ENCODE data around the gene NEURL3.
"Not testable (repeated sequence)": the region's sequence is repeated elsewhere in the genome, so short reads cannot be mapped to it uniquely, and the experiment has no call there.

NEURL3 gene

GRCh38 chr2:96477458-96477857 lies 27.7 kb downstream of the NEURL3 start:
- DNase-seq, result no peak

GRCh38 chr2:96471772-96472171 lies 33.4 kb downstream of the NEURL3 start:
- DNase-seq, result no peak

DNA sequence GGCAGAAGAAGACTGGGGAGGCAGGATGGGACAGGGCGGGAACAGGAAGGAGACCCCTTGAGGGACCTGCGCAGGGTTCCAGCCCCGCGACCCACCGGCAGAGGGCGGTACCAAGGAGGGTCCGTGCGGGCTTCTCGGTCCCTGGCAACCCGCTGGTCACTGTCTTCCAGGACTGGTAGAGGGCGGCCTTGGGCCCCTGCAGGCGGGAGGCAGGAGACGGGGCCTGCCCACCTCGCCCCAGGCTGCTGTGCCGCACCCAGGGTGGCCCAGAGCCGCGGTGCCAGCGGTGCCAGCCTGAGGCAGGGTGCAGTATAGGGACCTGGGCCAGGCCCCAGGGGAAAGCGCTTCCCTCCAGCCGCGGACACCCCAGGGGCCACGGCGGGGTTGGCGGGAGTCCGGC lies 34.5 kb downstream of the NEURL3 start:
- DNase-seq, result peak; percentile 44

DNA sequence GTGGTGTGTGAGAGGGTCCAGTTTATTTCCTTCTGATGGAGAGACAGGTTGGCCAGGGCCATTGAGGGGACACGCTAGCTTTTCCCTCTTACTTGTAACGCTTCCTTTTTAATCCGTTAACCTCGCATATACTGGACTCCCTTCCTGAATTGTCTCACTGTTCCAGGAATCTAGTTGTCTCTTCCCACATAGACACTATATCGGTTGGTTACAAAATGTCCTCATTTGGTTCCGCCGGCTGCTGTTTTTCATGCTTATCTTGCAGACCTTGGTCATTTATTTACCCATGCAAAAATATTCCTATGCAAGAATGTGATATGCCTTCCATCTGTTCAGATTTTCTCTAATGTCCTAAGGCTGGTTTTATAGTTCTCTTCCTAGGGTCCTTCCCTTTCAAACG lies 35.0 kb downstream of the NEURL3 start:
- DNase-seq, result no peak

GRCh38 chr2:96468904-96469303 lies 36.3 kb downstream of the NEURL3 start:
- no peak for DNase-seq

DNA sequence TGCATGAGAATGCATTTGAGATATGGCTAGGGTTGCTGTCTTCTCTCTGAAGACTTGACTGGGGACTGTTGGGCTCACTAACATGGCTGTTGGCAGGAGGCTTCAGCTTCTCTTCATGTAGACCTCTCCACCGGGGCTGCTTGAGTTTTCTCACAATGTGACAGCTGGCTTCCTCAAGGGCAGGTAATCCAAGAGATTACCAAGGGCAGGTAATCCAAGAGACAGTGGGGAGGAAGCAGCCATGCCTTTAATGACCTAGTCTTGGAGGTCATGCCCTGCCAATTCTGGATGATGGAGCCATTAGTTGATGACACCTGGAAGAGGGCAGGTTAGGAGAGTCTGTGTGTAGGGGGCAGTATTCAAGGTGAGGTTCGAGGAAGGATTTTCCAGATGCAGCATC lies 40.5 kb downstream of the NEURL3 start:
- no peak for DNase-seq

DNA sequence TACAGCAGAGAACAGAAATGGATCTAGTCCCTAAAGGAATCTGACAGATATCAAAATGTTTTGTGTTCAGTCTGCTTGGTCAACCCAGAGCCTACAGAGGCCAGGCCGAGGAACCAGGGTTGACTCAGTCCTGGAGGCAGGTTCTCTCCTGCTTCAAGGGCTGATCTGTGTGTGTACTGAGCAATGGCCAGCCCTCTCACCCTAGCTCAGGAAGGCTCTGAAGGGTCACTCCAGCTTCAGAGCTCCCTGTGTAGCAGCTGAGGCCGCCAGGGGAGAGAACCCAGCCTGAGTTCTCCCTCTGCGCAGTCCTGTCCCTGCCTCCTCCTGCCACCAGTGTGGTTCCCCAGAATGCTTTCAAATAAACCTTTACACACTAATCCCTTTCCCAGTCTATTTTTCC lies 41.1 kb downstream of the NEURL3 start:
- no peak for DNase-seq

DNA sequence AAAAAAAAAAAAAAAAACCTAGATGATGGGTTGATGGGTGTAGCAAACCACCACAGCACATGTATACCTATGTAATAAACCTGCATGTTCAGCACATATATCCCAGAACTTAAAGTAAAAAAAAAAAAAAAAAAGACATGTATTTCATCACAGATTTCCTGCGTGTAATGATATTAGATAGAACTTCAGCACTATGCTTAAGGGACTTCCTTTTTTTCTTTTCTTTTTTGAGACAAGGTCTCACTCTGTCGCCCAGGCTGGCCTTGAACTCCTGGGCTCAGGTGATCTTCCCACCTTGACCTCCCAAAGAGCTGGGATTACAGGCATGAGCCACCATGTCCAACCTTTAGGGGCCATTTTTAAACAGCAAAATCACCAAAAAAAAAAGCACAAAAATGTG lies 42.0 kb downstream of the NEURL3 start:
- no peak for DNase-seq

- DNase-seq, result not testable (repeated sequence)
These were observed 43.5 kb downstream of the NEURL3 start for GRCh38 chr2:96461616-96462015.

- DNase-seq, result no peak
These were observed 53.1 kb downstream of the NEURL3 start for GRCh38 chr2:96452053-96452452.

- no peak for DNase-seq
These were observed 55.5 kb downstream of the NEURL3 start for GRCh38 chr2:96449637-96450036.

DNA sequence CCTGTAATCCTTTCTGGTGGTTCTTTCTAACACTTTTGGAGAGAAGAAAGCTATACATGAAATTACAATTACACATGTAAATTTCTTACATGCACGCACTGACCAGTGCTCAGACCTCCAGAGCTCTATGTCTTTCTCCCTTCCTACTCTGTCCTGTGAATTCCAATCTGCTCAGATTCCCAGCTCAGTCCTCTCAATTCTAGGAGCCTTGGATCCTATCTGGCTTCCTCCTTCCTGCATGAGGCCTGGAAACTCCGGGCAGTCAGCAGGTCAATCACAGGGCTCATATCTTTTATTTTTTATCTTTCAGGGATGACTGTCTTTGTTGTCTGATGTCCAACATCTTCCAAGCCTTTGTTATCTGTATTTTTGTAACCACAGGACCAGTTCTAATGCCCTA lies 56.0 kb downstream of the NEURL3 start:
- no peak for DNase-seq

DNA sequence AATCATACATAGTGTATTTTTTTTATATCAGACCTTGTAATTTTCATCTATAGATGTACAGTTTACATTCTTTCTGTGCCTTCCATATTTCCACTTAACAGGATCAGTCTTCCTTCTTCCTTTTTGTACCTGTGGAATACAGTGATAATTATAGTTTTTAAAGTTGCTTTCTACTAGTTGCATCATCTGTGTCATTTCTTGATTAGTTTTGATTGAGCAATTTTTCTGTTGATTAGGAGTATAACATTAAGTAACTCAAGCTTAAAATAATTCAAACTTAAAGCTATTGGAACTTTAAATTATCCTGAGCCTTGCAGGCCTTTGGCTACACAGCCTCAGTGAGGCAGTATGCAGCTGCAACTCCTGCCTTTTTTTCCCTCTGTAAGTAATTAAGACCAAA lies 57.4 kb downstream of the NEURL3 start:
- no peak for DNase-seq
